K562 (cell line): ENCODE results near the gene ATIC. TPM values are rescaled to one million over a fixed set of nuclear protein-coding genes. Genes with fewer than 3 reads are reported as not detected.

Experiments used
- ATAC-seq: fragments of 200-7000 bp; cut with Tn5 transposase; 3 replicates; pipeline ENCODE4 v1.9.1; 2020; ENCODE audit warnings: moderate library complexity
- BruUV-seq: library from RNA; stranded (reverse); fragments of 400-500 nt; replicated peaks from 2 replicates; lab custom pipeline; 2021; lab: Mats Ljungman, UMichigan
- CTCF ChIA-PET: fragments of 300-600 bp; formaldehyde crosslinking; extraction: SDS; loops from one replicate; lab custom pipeline; 2021; ENCODE audit warnings: low intra/inter-chr PET ratio; lab: Yijun Ruan, JAX
- POLR2A ChIA-PET: fragments of 300-600, 350-650 bp; sonication (Branson Sonifier 250); formaldehyde crosslinking; extraction: SDS; loops from one replicate; lab custom pipeline; 2021; ENCODE audit warnings: antibody characterized with exemption, inconsistent platforms; lab: Yijun Ruan, JAX
- DNase-seq, 4 experiments: peaks; one replicate each; pipeline versions ENCODE4 v3.0.0 to v3.0.0-alpha.2; 2011 to 2018; ENCODE audit warnings: low spot score in 3 of 4, mixed read lengths in 3 of 4; ENCODE audit errors: extremely low read depth in 1 of 4
- FAIRE-seq: peaks from 2 replicates; lab custom pipeline; 2011; peaks lifted over from hg19 to GRCh38; lab: Jason Lieb, UNC
- H2AFZ ChIP-seq: 2 replicates; pipeline ENCODE4 v1.6.0; 2011; ENCODE audit warnings: low read depth, low read length, control low read depth, inconsistent platforms
- H3K27ac ChIP-seq: fragments of 200-600 bp; 3 replicates; pipeline ENCODE4 v1.8.0; 2011; ENCODE audit warnings: low read depth, mild to moderate bottlenecking, control low read depth, inconsistent platforms, low read length, moderate library complexity, mixed read lengths; ENCODE audit errors: extremely low read depth
- H3K27me3 ChIP-seq, 2 experiments: fragments of 300-600 bp in 1 of 2; 2 replicates in 1 of 2; 3 replicates in 1 of 2; pipeline versions ENCODE4 v1.6.0 to v1.8.0; 2011; ENCODE audit warnings: inconsistent platforms in 2 of 2, low read length in 2 of 2, mild to moderate bottlenecking in 1 of 2, mixed read lengths in 1 of 2, moderate library complexity in 1 of 2; ENCODE audit not compliant: control insufficient read depth in 2 of 2, insufficient read depth in 2 of 2
- H3K36me3 ChIP-seq: fragments of 300-600 bp; 3 replicates; pipeline ENCODE4 v1.8.0; 2011; ENCODE audit warnings: mild to moderate bottlenecking, low read length, inconsistent platforms; ENCODE audit not compliant: control insufficient read depth, insufficient read depth
- H3K4me1 ChIP-seq, 2 experiments: fragments of 200-600 bp in 1 of 2; replicated peaks in 1 of 2; 2 replicates in 1 of 2; 3 replicates in 1 of 2; pipeline versions ENCODE4 v1.5.1 to v1.8.0; 2011; ENCODE audit warnings: inconsistent platforms in 2 of 2, low read length in 2 of 2, mild to moderate bottlenecking in 1 of 2, mixed read lengths in 1 of 2, moderate library complexity in 1 of 2; ENCODE audit not compliant: control insufficient read depth in 2 of 2, insufficient read depth in 2 of 2
- H3K4me2 ChIP-seq: 2 replicates; pipeline ENCODE4 v1.6.1; 2011; ENCODE audit warnings: low read length, control low read depth, inconsistent platforms, mixed read lengths; ENCODE audit not compliant: insufficient read depth
- H3K4me3 ChIP-seq: fragments of 200-600 bp; sonication (generic), shearing (Covaris generic); 2 replicates; pipeline ENCODE4 v1.5.1; 2016; ENCODE audit warnings: control low read depth, inconsistent platforms
- H3K79me2 ChIP-seq: fragments of 200-600 bp; 3 replicates; pipeline ENCODE4 v1.8.0; 2011; ENCODE audit warnings: low read length, inconsistent platforms; ENCODE audit not compliant: control insufficient read depth, insufficient read depth
- H3K9ac ChIP-seq, 2 experiments: 2 replicates each; pipeline versions ENCODE4 v1.6.0 to v1.6.1; 2011; ENCODE audit warnings: low read depth in 2 of 2, low read length in 2 of 2, control low read depth in 1 of 2, inconsistent platforms in 1 of 2, mild to moderate bottlenecking in 1 of 2, mixed read lengths in 1 of 2; ENCODE audit not compliant: insufficient read depth in 1 of 2
- H3K9me1 ChIP-seq: one replicate; pipeline ENCODE4 v1.6.0; 2011; ENCODE audit warnings: inconsistent platforms, mild to moderate bottlenecking, low read length, moderate library complexity; ENCODE audit not compliant: control insufficient read depth, insufficient read depth
- H3K9me3 ChIP-seq: replicated peaks from 2 replicates; pipeline ENCODE4 v1.5.1; 2011; ENCODE audit warnings: low read depth, low read length, inconsistent platforms; ENCODE audit not compliant: control insufficient read depth, insufficient read depth
- H4K20me1 ChIP-seq: replicated peaks from 2 replicates; pipeline ENCODE4 v1.6.1; 2011; ENCODE audit warnings: low read length, inconsistent platforms, mixed read lengths; ENCODE audit not compliant: control insufficient read depth, insufficient read depth
- CEBPG ChIP-seq, 3 experiments: fragments of 200-800 bp in 1 of 3; sonication (Bioruptor generic) in 1 of 3; sonication (generic) in 1 of 3; formaldehyde crosslinking in 1 of 3; IDR thresholded peaks in 2 of 3; conservative IDR thresholded peaks in 1 of 3; 2 replicates each; pipeline versions ENCODE4 v1.6.1 to v1.8.0; 2016 to 2022; ENCODE audit warnings: missing compliant biosample characterization in 2 of 3, missing genetic modification characterization in 2 of 3, mild to moderate bottlenecking in 1 of 3, missing genetic modification reagents in 1 of 3
- MAFG ChIP-seq: fragments of 450-650 bp; conservative IDR thresholded peaks from 2 replicates; pipeline ENCODE4 v1.6.1; 2016; ENCODE audit warnings: missing genetic modification characterization, missing compliant biosample characterization
- RBM25 ChIP-seq: fragments of 200-400 bp; formaldehyde crosslinking; IDR thresholded peaks from 2 replicates; pipeline ENCODE4 v1.6.1; 2018; ENCODE audit warnings: low read length, low read depth, moderate library complexity; ENCODE audit not compliant: severe bottlenecking
- WGBS: fragments of 100-300 bp; shearing (Covaris generic); methylation state at CpG from one replicate; pipeline ENCODE4 v1.1.6; 2016; ENCODE audit warnings: low coverage, mixed read lengths; ENCODE audit not compliant: insufficient coverage; ENCODE audit errors: missing lambda C conversion rate; 5-methylcytosine and 5-hydroxymethylcytosine counted together
- in situ Hi-C: fragments of 300-500 bp; cut with MboI; formaldehyde crosslinking; loops from 4 replicates; pipeline ENCODE4 v1.15.0; 2018; ENCODE audit warnings: inconsistent platforms, mixed read lengths
- intact Hi-C: fragments of 100-400 bp; cut with micrococcal nuclease; formaldehyde crosslinking; loops from 2 replicates; pipeline ENCODE4 v1.14.2; 2022
- polyA plus RNA-seq, 8 experiments: library from polyadenylated mRNA; depleted of rRNA in 4 of 8; stranded (reverse) in 5 of 8; unstranded in 3 of 8; fragments of >200 nt; fragmentation: Nextera tagmentation in 2 of 8; fragmentation: Illumina TruSeq in 1 of 8; extraction: Ambion mirVana in 2 of 8; extraction: Trizol in 1 of 8; gene quantifications; 2 replicates each; pipeline versions ENCODE4 v1.2.1 to v1.2.3, GENCODE V29; 2011 to 2014; ENCODE audit warnings: inconsistent platforms in 1 of 8, missing spikeins in 1 of 8
- total RNA-seq, 7 experiments: library from RNA; depleted of rRNA in 6 of 7; stranded (reverse); fragments of >200 nt in 6 of 7; fragmentation: Illumina TruSeq in 2 of 7; extraction: Trizol in 2 of 7; gene quantifications; 2 replicates each; pipeline versions ENCODE4 v1.2.1 to v1.2.3, GENCODE V29; 2011 to 2021; ENCODE audit warnings: low replicate concordance in 1 of 7
- TF ChIP-seq, protein P1 (sequence below): fragments of 450-650 bp; IDR thresholded peaks from 2 replicates; pipeline ENCODE4 v1.6.1; 2017; ENCODE audit warnings: antibody characterized with exemption, mild to moderate bottlenecking
- TF ChIP-seq, protein P2 (sequence below), 3 experiments: IDR thresholded peaks in 2 of 3; conservative IDR thresholded peaks in 1 of 3; 2 replicates each; pipeline ENCODE4 v1.5.1; 2011 to 2012; ENCODE audit warnings: low read length in 3 of 3, mild to moderate bottlenecking in 3 of 3, control low read depth in 2 of 3, improper control_type of control experiment in 1 of 3, inconsistent platforms in 1 of 3, low read depth in 1 of 3, mixed read lengths in 1 of 3, moderate library complexity in 1 of 3; ENCODE audit not compliant: insufficient read depth in 2 of 3

Gene ATIC
- total and polyA plus RNA-seq, 9 of the 15 experiments (the other 6 are each of a cell fraction or from before 2014, with no cell fraction given), result 45.6 to 480 (median 212) TPM

DNA sequence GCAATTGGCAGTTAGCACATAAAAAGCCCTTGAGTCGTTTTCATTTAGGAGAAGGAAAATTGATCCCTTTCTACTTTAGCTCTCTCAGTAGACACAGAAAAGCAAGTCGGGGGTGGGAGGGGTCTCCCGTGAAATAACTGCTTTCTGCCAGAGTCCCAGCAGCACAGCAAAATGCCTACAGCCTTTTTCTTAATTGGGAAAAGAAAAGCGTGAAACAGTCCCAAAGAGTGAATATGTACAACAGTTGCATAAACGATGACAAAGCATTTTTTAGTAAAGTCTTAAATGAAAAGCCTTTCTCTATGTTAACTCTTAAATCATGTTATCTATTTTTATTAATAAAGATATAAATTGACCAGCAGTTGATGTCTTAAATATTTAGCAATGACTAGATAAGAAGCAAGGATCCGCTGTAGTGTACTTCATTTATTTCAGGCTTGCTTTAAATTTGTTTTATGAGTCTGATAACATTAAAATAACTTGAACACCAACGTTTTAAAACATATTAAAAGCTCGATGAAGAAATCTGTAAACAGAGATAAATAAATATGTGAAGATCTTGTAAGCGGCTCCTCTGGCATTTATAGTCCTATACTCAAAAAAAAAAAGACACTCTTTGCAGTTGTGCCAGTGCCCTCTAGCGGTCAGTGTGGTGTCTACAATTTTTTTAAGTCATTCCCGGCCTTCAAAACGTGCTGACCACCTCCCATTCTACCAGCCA is 42.3 kb upstream of the ATIC start:
- no peaks in the 10 kb centered on the region for H3K36me3 ChIP-seq
- intact Hi-C loops, result loop anchor here (10.0 kb wide), 1 partner anchor 265 kb away; no protein-coding TSS in a partner anchor
- ATAC-seq (peak; percentile 75), DNase-seq (peak; percentile 56 to 86 (median 60)), FAIRE-seq (peak; percentile 80)
- H3K4me2 ChIP-seq, result peak overlapping the region; percentile 25
- no peaks in the 10 kb centered on the region; a peak in 2 of 5 replicates for H3K4me1 ChIP-seq
- H3K9ac ChIP-seq, result peak overlapping the region; percentile 60 to 61; a peak in 3 of 4 replicates
- no peaks in the 10 kb centered on the region for H3K27me3 ChIP-seq
- peak overlapping the region; percentile 74 for H3K27ac ChIP-seq
- BruUV-seq, result no TSS peak
- H3K9me3 ChIP-seq, result no peaks in the 10 kb centered on the region
- H3K9me1 ChIP-seq, result no peaks in the 10 kb centered on the region
- ChIA-PET CTCF (interaction anchor here (0.6 kb wide), 1 partner anchor 462 kb away, joined by 3 read pairs; no protein-coding TSS in a partner anchor), POLR2A (interaction anchor here (0.6 kb wide), 1 partner anchor 355 kb away, joined by 3 read pairs; no protein-coding TSS in a partner anchor)
- no peaks in the 10 kb centered on the region for H3K79me2 ChIP-seq
- H2AFZ ChIP-seq, result peak overlapping the region; percentile 92
- 7% methylated on average over 11 of the region's 12 CpGs for WGBS
- in situ Hi-C loops, result no loop called here
- no peak overlapping the region for H3K4me3 ChIP-seq
- H4K20me1 ChIP-seq, result no peaks in the 10 kb centered on the region
- TF ChIP-seq, protein P1, sequence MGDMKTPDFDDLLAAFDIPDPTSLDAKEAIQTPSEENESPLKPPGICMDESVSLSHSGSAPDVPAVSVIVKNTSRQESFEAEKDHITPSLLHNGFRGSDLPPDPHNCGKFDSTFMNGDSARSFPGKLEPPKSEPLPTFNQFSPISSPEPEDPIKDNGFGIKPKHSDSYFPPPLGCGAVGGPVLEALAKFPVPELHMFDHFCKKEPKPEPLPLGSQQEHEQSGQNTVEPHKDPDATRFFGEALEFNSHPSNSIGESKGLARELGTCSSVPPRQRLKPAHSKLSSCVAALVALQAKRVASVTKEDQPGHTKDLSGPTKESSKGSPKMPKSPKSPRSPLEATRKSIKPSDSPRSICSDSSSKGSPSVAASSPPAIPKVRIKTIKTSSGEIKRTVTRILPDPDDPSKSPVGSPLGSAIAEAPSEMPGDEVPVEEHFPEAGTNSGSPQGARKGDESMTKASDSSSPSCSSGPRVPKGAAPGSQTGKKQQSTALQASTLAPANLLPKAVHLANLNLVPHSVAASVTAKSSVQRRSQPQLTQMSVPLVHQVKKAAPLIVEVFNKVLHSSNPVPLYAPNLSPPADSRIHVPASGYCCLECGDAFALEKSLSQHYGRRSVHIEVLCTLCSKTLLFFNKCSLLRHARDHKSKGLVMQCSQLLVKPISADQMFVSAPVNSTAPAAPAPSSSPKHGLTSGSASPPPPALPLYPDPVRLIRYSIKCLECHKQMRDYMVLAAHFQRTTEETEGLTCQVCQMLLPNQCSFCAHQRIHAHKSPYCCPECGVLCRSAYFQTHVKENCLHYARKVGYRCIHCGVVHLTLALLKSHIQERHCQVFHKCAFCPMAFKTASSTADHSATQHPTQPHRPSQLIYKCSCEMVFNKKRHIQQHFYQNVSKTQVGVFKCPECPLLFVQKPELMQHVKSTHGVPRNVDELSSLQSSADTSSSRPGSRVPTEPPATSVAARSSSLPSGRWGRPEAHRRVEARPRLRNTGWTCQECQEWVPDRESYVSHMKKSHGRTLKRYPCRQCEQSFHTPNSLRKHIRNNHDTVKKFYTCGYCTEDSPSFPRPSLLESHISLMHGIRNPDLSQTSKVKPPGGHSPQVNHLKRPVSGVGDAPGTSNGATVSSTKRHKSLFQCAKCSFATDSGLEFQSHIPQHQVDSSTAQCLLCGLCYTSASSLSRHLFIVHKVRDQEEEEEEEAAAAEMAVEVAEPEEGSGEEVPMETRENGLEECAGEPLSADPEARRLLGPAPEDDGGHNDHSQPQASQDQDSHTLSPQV, result 0 out of 2 replicates have a peak, but pooled peaks have one; percentile 23
- no peak for TF ChIP-seq RBM25
- no peak for TF ChIP-seq CEBPG (CRISPR knock-in tag; IDR thresholded peaks at IDR 0.05)
- 0 out of 4 replicates have a peak, but pooled peaks of 1 of the 2 experiments have one; percentile 18 for TF ChIP-seq CEBPG (tag; conservative IDR thresholded peaks at IDR 0.05 in 1 of 2, IDR thresholded peaks at IDR 0.05 in 1 of 2)
- TF ChIP-seq MAFG (tag), result peak; percentile 93
- TF ChIP-seq, protein P2, sequence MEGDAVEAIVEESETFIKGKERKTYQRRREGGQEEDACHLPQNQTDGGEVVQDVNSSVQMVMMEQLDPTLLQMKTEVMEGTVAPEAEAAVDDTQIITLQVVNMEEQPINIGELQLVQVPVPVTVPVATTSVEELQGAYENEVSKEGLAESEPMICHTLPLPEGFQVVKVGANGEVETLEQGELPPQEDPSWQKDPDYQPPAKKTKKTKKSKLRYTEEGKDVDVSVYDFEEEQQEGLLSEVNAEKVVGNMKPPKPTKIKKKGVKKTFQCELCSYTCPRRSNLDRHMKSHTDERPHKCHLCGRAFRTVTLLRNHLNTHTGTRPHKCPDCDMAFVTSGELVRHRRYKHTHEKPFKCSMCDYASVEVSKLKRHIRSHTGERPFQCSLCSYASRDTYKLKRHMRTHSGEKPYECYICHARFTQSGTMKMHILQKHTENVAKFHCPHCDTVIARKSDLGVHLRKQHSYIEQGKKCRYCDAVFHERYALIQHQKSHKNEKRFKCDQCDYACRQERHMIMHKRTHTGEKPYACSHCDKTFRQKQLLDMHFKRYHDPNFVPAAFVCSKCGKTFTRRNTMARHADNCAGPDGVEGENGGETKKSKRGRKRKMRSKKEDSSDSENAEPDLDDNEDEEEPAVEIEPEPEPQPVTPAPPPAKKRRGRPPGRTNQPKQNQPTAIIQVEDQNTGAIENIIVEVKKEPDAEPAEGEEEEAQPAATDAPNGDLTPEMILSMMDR (IDR thresholded peaks at IDR 0.05 in 2 of 3, conservative IDR thresholded peaks at IDR 0.05 in 1 of 3; ENCODE audit: insufficient read depth in 2 of 3, low read depth in 1 of 3, low read length in 3 of 3), result peak; percentile 44 to 68 (median 58); a peak in 5 of 6 replicates
